K562 (cell line): ENCODE measurements around the gene GCH1. TPM values are rescaled to one million over a fixed set of nuclear protein-coding genes. Genes with fewer than 3 reads are reported as not detected.

Source experiments
- CTBP1 ChIP-seq: fragments of 450-650 bp; IDR thresholded peaks from 2 replicates; pipeline ENCODE4 v1.6.1; 2016; ENCODE audit warnings: borderline replicate concordance
- GABPA ChIP-seq: fragments of 200-800 bp; sonication (Bioruptor generic); conservative IDR thresholded peaks from 2 replicates; pipeline ENCODE4 v1.6.1; 2016; ENCODE audit warnings: low read depth, missing genetic modification characterization, missing compliant biosample characterization
- L3MBTL2 ChIP-seq: fragments of 450-650 bp; IDR thresholded peaks from 2 replicates; pipeline ENCODE4 v1.6.1; 2016; ENCODE audit warnings: mild to moderate bottlenecking, moderate library complexity
- POLR2AphosphoS5 ChIP-seq: IDR thresholded peaks from 2 replicates; pipeline ENCODE4 v1.6.1; 2011; ENCODE audit warnings: mild to moderate bottlenecking, low read depth, low read length, moderate library complexity; ENCODE audit not compliant: control insufficient read depth, insufficient read depth
- SLC30A9 ChIP-seq: fragments of 250-450 bp; sonication (Bioruptor Pico); IDR thresholded peaks from 2 replicates; pipeline ENCODE4 v1.8.0; 2022; ENCODE audit warnings: mild to moderate bottlenecking, moderate library complexity
- SRSF1 ChIP-seq: fragments of 200-400 bp; formaldehyde crosslinking; IDR thresholded peaks from 2 replicates; pipeline ENCODE4 v1.6.1; 2017; ENCODE audit warnings: mild to moderate bottlenecking, low read depth, low read length, moderate library complexity
- USF1 ChIP-seq: sonication (generic); formaldehyde crosslinking; IDR thresholded peaks from 2 replicates; pipeline ENCODE4 v1.9.0; 2022; ENCODE audit warnings: mild to moderate bottlenecking, missing genetic modification reagents
- XRCC3 ChIP-seq: fragments of 450-650 bp; IDR thresholded peaks from 2 replicates; pipeline ENCODE4 v1.6.1; 2017; ENCODE audit warnings: mild to moderate bottlenecking, moderate library complexity
- polyA plus RNA-seq, 8 experiments: library from polyadenylated mRNA; depleted of rRNA in 4 of 8; stranded (reverse) in 5 of 8; unstranded in 3 of 8; fragments of >200 nt; fragmentation: Nextera tagmentation in 2 of 8; fragmentation: Illumina TruSeq in 1 of 8; extraction: Ambion mirVana in 2 of 8; extraction: Trizol in 1 of 8; gene quantifications; 2 replicates each; pipeline versions ENCODE4 v1.2.1 to v1.2.3, GENCODE V29; 2011 to 2014; ENCODE audit warnings: inconsistent platforms in 1 of 8, missing spikeins in 1 of 8
- total RNA-seq, 7 experiments: library from RNA; depleted of rRNA in 6 of 7; stranded (reverse); fragments of >200 nt in 6 of 7; fragmentation: Illumina TruSeq in 2 of 7; extraction: Trizol in 2 of 7; gene quantifications; 2 replicates each; pipeline versions ENCODE4 v1.2.1 to v1.2.3, GENCODE V29; 2011 to 2021; ENCODE audit warnings: low replicate concordance in 1 of 7
- TF ChIP-seq, protein P1 (sequence below), 2 experiments: IDR thresholded peaks; 2 replicates each; pipeline ENCODE4 v1.6.1; 2011; ENCODE audit warnings: borderline replicate concordance in 1 of 2, control low read depth in 1 of 2, low read depth in 1 of 2, low read length in 1 of 2, mild to moderate bottlenecking in 1 of 2, mixed read lengths in 1 of 2, moderate library complexity in 1 of 2; ENCODE audit not compliant: insufficient read depth in 1 of 2, insufficient read length in 1 of 2, poor library complexity in 1 of 2, severe bottlenecking in 1 of 2; ENCODE audit errors: extremely low read depth in 1 of 2
- TF ChIP-seq, protein P2 (sequence below): fragments of 450-650 bp; IDR thresholded peaks from 2 replicates; pipeline ENCODE4 v1.6.1; 2016; ENCODE audit warnings: low read depth, mild to moderate bottlenecking, moderate library complexity
- TF ChIP-seq, protein P3 (sequence below): fragments of 450-650 bp; IDR thresholded peaks from 2 replicates; pipeline ENCODE4 v1.6.1; 2016

The GCH1 gene
- total and polyA plus RNA-seq, 9 of the 15 experiments (the other 6 are each of a cell fraction or from before 2014, with no cell fraction given) = 3.9 to 13.1 (median 6.5) TPM

- TF ChIP-seq L3MBTL2 (peak; percentile 49; the same call in 1 of the 2 replicates), GABPA (tag) (peak; percentile 44), CTBP1 (0 out of 2 replicates have a peak, but pooled peaks have one; percentile 14), SLC30A9 (CRISPR knock-in tag) (no peak), USF1 (peak; percentile 42; the same call in 1 of the 2 replicates), POLR2AphosphoS5 (no peak), XRCC3 (no peak), SRSF1 (no peak)
- TF ChIP-seq, protein P1, sequence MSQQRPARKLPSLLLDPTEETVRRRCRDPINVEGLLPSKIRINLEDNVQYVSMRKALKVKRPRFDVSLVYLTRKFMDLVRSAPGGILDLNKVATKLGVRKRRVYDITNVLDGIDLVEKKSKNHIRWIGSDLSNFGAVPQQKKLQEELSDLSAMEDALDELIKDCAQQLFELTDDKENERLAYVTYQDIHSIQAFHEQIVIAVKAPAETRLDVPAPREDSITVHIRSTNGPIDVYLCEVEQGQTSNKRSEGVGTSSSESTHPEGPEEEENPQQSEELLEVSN (IDR thresholded peaks at IDR 0.05; ENCODE audit: borderline replicate concordance in 1 of 2, extremely low read depth in 1 of 2, insufficient read depth in 1 of 2, insufficient read length in 1 of 2, low read depth in 1 of 2, low read length in 1 of 2, poor library complexity in 1 of 2, severe bottlenecking in 1 of 2) = peak in 1 of 2 experiments; percentile 22
- TF ChIP-seq, protein P2, sequence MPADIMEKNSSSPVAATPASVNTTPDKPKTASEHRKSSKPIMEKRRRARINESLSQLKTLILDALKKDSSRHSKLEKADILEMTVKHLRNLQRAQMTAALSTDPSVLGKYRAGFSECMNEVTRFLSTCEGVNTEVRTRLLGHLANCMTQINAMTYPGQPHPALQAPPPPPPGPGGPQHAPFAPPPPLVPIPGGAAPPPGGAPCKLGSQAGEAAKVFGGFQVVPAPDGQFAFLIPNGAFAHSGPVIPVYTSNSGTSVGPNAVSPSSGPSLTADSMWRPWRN = no peak
- TF ChIP-seq, protein P3, sequence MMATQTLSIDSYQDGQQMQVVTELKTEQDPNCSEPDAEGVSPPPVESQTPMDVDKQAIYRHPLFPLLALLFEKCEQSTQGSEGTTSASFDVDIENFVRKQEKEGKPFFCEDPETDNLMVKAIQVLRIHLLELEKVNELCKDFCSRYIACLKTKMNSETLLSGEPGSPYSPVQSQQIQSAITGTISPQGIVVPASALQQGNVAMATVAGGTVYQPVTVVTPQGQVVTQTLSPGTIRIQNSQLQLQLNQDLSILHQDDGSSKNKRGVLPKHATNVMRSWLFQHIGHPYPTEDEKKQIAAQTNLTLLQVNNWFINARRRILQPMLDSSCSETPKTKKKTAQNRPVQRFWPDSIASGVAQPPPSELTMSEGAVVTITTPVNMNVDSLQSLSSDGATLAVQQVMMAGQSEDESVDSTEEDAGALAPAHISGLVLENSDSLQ = peak; percentile 40; the same call in 1 of the 2 replicates
Measured at GRCh38 chr14:54803926-54804537, 98.6 kb downstream of the GCH1 start (continued).
